ENCODE measurements around the gene ATP6V1G3.

DNA sequence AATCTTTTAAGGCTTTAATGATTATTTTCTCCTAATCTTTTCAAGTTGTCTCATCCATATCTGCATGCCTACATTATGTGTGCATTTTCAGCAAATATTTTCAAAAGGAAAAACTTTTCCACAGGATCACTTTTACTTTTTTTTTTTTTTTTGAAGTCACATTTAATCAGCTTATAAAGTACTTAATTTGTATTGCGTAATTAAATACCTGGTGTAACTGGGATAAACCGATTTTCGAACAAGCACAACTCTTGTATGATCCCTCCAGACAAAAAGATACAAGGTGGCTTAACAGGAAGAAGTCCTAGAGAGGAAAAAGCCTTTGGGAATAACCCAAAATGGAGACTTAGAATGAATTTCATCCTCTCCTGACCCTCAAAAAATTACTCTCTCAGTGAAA, 1.3 kb upstream of the ATP6V1G3 start:
- TF ChIP-seq, protein P1, sequence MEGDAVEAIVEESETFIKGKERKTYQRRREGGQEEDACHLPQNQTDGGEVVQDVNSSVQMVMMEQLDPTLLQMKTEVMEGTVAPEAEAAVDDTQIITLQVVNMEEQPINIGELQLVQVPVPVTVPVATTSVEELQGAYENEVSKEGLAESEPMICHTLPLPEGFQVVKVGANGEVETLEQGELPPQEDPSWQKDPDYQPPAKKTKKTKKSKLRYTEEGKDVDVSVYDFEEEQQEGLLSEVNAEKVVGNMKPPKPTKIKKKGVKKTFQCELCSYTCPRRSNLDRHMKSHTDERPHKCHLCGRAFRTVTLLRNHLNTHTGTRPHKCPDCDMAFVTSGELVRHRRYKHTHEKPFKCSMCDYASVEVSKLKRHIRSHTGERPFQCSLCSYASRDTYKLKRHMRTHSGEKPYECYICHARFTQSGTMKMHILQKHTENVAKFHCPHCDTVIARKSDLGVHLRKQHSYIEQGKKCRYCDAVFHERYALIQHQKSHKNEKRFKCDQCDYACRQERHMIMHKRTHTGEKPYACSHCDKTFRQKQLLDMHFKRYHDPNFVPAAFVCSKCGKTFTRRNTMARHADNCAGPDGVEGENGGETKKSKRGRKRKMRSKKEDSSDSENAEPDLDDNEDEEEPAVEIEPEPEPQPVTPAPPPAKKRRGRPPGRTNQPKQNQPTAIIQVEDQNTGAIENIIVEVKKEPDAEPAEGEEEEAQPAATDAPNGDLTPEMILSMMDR (IDR thresholded peaks at IDR 0.05 in 8 of 11, conservative IDR thresholded peaks at IDR 0.05 in 3 of 11): no peak
- no peak for TF ChIP-seq POLR2AphosphoS5 (IDR thresholded peaks at IDR 0.05)
- no peak for TF ChIP-seq POLR2A (IDR thresholded peaks at IDR 0.05)

All from spleen (tissue), 7 donors.